ENCODE data around the gene A2M. TPM values are rescaled to one million over a fixed set of nuclear protein-coding genes. Genes with fewer than 3 reads are reported as not detected.

A2M gene
- 100 to 1,000 TPM in 2 of 4 donors, 10 to 100 TPM in 2; 14.7 to 467 (median 92.4) TPM for total RNA-seq

- intact Hi-C loops (cut with DNase I), result no loop called here
- Histone ChIP-seq H3K27ac (peak within 1 kb of the TSS; percentile 44 to 87 (median 84)), H3K4me3 (peak within 1 kb of the TSS; percentile 16 to 50 (median 46)), H3K27me3 (no peaks in the 10 kb centered on the region), H3K36me3 (peaks cover 0 to 7% (median 0%) of the 10 kb centered on the region in 3 donors), H3K4me1 (peaks cover 0 to 48% (median 15%) of the 10 kb centered on the region in 3 donors), H3K9me3 (no peaks in the 10 kb centered on the region)
- DNase-seq, result no peak
- WGBS, 2 donors, result 46 to 56% methylated on average over 9 of the region's 9 CpGs
- TF ChIP-seq, protein P1, sequence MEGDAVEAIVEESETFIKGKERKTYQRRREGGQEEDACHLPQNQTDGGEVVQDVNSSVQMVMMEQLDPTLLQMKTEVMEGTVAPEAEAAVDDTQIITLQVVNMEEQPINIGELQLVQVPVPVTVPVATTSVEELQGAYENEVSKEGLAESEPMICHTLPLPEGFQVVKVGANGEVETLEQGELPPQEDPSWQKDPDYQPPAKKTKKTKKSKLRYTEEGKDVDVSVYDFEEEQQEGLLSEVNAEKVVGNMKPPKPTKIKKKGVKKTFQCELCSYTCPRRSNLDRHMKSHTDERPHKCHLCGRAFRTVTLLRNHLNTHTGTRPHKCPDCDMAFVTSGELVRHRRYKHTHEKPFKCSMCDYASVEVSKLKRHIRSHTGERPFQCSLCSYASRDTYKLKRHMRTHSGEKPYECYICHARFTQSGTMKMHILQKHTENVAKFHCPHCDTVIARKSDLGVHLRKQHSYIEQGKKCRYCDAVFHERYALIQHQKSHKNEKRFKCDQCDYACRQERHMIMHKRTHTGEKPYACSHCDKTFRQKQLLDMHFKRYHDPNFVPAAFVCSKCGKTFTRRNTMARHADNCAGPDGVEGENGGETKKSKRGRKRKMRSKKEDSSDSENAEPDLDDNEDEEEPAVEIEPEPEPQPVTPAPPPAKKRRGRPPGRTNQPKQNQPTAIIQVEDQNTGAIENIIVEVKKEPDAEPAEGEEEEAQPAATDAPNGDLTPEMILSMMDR (IDR thresholded peaks at IDR 0.05), result no peak
- TF ChIP-seq POLR2A (IDR thresholded peaks at IDR 0.05), result peak in 2 of 4 donors; percentile 44 to 73
Observed at GRCh38 chr12:9115731-9116559, at the start of gene A2M. TSS of gene A2M (minus strand) at chr12:9115919. CDS start at chr12:9115849, 70 bp downstream.

DNA sequence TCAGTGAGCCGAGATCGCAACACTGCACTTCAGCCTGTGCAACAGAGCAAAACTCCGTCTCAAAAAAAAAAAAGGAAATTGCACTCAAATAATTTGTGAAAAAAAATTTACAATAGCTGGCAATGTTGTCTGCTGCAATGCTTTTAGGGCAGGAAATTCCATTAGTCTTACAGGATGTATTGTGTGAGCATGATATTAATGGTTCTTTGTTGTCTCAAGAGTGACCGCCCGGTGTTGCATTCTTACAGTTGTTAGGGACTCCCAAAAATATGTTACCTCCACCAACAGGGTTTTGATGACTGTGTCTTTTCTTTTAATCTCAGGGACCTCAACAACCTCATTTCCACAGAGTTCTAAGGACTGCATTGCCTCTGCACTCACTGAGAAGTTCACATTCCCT, 47.7 kb upstream of the A2M start:
- no peak for TF ChIP-seq POLR2A (IDR thresholded peaks at IDR 0.05)
- TF ChIP-seq, protein P1 (IDR thresholded peaks at IDR 0.05), result no peak
- H3K4me3 ChIP-seq, result no peak overlapping the region
- H3K27me3 ChIP-seq, result no peaks in the 10 kb centered on the region
- intact Hi-C loops (cut with DNase I), result no loop called here
- H3K4me1 ChIP-seq, result peaks cover 0 to 5% (median 0%) of the 10 kb centered on the region in 3 donors
- DNase-seq, result no peak
- 77 to 85% methylated on average over 4 to 5 of the region's 5 CpGs for whole genome bisulfite sequencing, 2 donors
- H3K9me3 ChIP-seq, result no peaks in the 10 kb centered on the region
- H3K27ac ChIP-seq, result peak overlapping the region in 1 of 4 donors; percentile 6
- no peaks in the 10 kb centered on the region for H3K36me3 ChIP-seq

- Histone ChIP-seq H3K27me3 (no peaks in the 10 kb centered on the region), H3K9me3 (no peaks in the 10 kb centered on the region), H3K4me3 (no peak overlapping the region), H3K36me3 (no peaks in the 10 kb centered on the region), H3K27ac (no peak overlapping the region), H3K4me1 (no peaks in the 10 kb centered on the region)
- 83 to 86% methylated on average over 3 to 4 of the region's 4 CpGs for WGBS, 2 donors
- no peak for DNase-seq
- intact Hi-C loops (cut with DNase I), result no loop called here
- no peak for TF ChIP-seq POLR2A (IDR thresholded peaks at IDR 0.05)
- TF ChIP-seq, protein P1 (IDR thresholded peaks at IDR 0.05), result no peak
Observed at GRCh38 chr12:9156119-9156518, 40.4 kb upstream of the A2M start.

GRCh38 chr12:9149372-9149771, 33.7 kb upstream of the A2M start:
- Histone ChIP-seq H3K27ac (no peak overlapping the region), H3K4me1 (no peaks in the 10 kb centered on the region), H3K27me3 (no peaks in the 10 kb centered on the region), H3K9me3 (no peaks in the 10 kb centered on the region), H3K36me3 (no peaks in the 10 kb centered on the region), H3K4me3 (no peak overlapping the region)
- TF ChIP-seq, protein P1 (IDR thresholded peaks at IDR 0.05), result peak in 1 of 6 experiments; percentile 41
- no peak for TF ChIP-seq POLR2A (IDR thresholded peaks at IDR 0.05)
- DNase-seq, result no peak
- 76 to 80% methylated on average over 6 of the region's 6 CpGs for WGBS, 2 donors
- intact Hi-C loops (cut with DNase I), result no loop called here

GRCh38 chr12:9148926-9149325, 33.2 kb upstream of the A2M start:
- intact Hi-C loops (cut with DNase I), result no loop called here
- Histone ChIP-seq H3K27me3 (no peaks in the 10 kb centered on the region), H3K36me3 (no peaks in the 10 kb centered on the region), H3K27ac (no peak overlapping the region), H3K9me3 (no peaks in the 10 kb centered on the region), H3K4me1 (no peaks in the 10 kb centered on the region), H3K4me3 (no peak overlapping the region)
- 77 to 86% methylated on average over 2 of the region's 2 CpGs for WGBS, 2 donors
- TF ChIP-seq, protein P1 (IDR thresholded peaks at IDR 0.05), result no peak
- TF ChIP-seq POLR2A (IDR thresholded peaks at IDR 0.05), result no peak
- no peak for DNase-seq
